Neural cell (in vitro differentiated cells): ENCODE measurements around the gene CHAC2. TPM values are rescaled to one million over a fixed set of nuclear protein-coding genes. Genes with fewer than 3 reads are reported as not detected.
"Not testable (repeated sequence)": the region's sequence is repeated elsewhere in the genome, so short reads cannot be mapped to it uniquely, and the experiment has no call there.

Experiments
- H2AFZ ChIP-seq: fragments of 200-600, 300-800 bp; sonication (generic), shearing (Covaris generic); 2 replicates; pipeline ENCODE4 v1.6.0; 2014; ENCODE audit warnings: low read depth, mild to moderate bottlenecking, antibody characterized with exemption, low read length, moderate library complexity
- H3F3A ChIP-seq: fragments of 200-600 bp; shearing (Covaris generic); 2 replicates; pipeline ENCODE4 v1.6.1; 2016; ENCODE audit warnings: mild to moderate bottlenecking, moderate library complexity, mixed read lengths, antibody characterized with exemption, low read length; ENCODE audit not compliant: insufficient read depth, poor library complexity, severe bottlenecking
- H3K27ac ChIP-seq: fragments of 200-600, 300-800 bp; sonication (generic), shearing (Covaris generic); 2 replicates; pipeline ENCODE4 v1.5.1; 2014; ENCODE audit warnings: mild to moderate bottlenecking, low read length, moderate library complexity
- H3K27me3 ChIP-seq: fragments of 300-800, 200-600 bp; sonication (generic), shearing (Covaris generic); 2 replicates; pipeline ENCODE4 v1.6.0; 2014; ENCODE audit warnings: mild to moderate bottlenecking, low read depth, low read length, moderate library complexity; ENCODE audit not compliant: insufficient read depth
- H3K36me3 ChIP-seq: fragments of 300-800, 200-600 bp; sonication (generic), shearing (Covaris generic); 2 replicates; pipeline ENCODE4 v1.5.1; 2014; ENCODE audit warnings: mild to moderate bottlenecking, antibody characterized with exemption, low read length, moderate library complexity; ENCODE audit not compliant: insufficient read depth
- H3K4me2 ChIP-seq: fragments of 300-800, 200-600 bp; sonication (generic), shearing (Covaris generic); 2 replicates; pipeline ENCODE4 v1.6.0; 2014; ENCODE audit warnings: mild to moderate bottlenecking, low read length
- H3K4me3 ChIP-seq: fragments of 300-800, 200-600 bp; sonication (generic), shearing (Covaris generic); 2 replicates; pipeline ENCODE4 v1.5.1; 2014; ENCODE audit warnings: mild to moderate bottlenecking, low read length, moderate library complexity
- H3K79me2 ChIP-seq: fragments of 200-600 bp; shearing (Covaris generic); replicated peaks from 2 replicates; pipeline ENCODE4 v1.6.0; 2014; ENCODE audit warnings: mild to moderate bottlenecking, low read length, moderate library complexity; ENCODE audit not compliant: insufficient read depth
- H3K9ac ChIP-seq: fragments of 300-800, 200-600 bp; sonication (generic), shearing (Covaris generic); 2 replicates; pipeline ENCODE4 v1.6.1; 2016; ENCODE audit warnings: mild to moderate bottlenecking, low read length, mixed read lengths
- H3K9me2 ChIP-seq: fragments of 200-600 bp; shearing (Covaris generic); 2 replicates; pipeline ENCODE4 v1.6.1; 2016; ENCODE audit warnings: mild to moderate bottlenecking, low read length, mixed read lengths; ENCODE audit not compliant: insufficient read depth
- H3K9me3 ChIP-seq: fragments of 200-600, 300-800 bp; sonication (generic), shearing (Covaris generic); 2 replicates; pipeline ENCODE4 v1.6.1; 2016; ENCODE audit warnings: mild to moderate bottlenecking, mixed run types, low read length, moderate library complexity, mixed read lengths
- H4K20me1 ChIP-seq: fragments of 200-600 bp; shearing (Covaris generic); 2 replicates; pipeline ENCODE4 v1.6.1; 2016; ENCODE audit warnings: mild to moderate bottlenecking, mixed run types; ENCODE audit not compliant: insufficient read depth
- EP300 ChIP-seq: fragments of 450-650 bp; conservative IDR thresholded peaks from 2 replicates; pipeline ENCODE4 v1.6.1; 2014; ENCODE audit warnings: antibody characterized with exemption, mild to moderate bottlenecking, moderate library complexity; ENCODE audit not compliant: poor library complexity, severe bottlenecking
- EZH2 ChIP-seq: fragments of 200-600, 300-800 bp; shearing (Covaris generic), sonication (generic); IDR thresholded peaks from 2 replicates; pipeline ENCODE4 v1.6.1; 2014; ENCODE audit warnings: antibody characterized with exemption, low read length, borderline replicate concordance, mild to moderate bottlenecking; ENCODE audit not compliant: insufficient read depth, poor library complexity, severe bottlenecking
- MXI1 ChIP-seq: fragments of 450-650 bp; conservative IDR thresholded peaks from 2 replicates; pipeline ENCODE4 v1.6.1; 2014; ENCODE audit warnings: antibody characterized with exemption, mild to moderate bottlenecking; ENCODE audit not compliant: poor library complexity, severe bottlenecking
- POLR2AphosphoS5 ChIP-seq: IDR thresholded peaks from 2 replicates; pipeline ENCODE4 v1.6.1; 2012
- RAD21 ChIP-seq: fragments of 450-650 bp; conservative IDR thresholded peaks from 2 replicates; pipeline ENCODE4 v1.6.1; 2014; ENCODE audit warnings: antibody characterized with exemption, mild to moderate bottlenecking, moderate library complexity
- REST ChIP-seq: IDR thresholded peaks from 2 replicates; pipeline ENCODE4 v1.6.1; 2012; ENCODE audit warnings: borderline replicate concordance
- SMC3 ChIP-seq: fragments of 450-650 bp; conservative IDR thresholded peaks from 2 replicates; pipeline ENCODE4 v1.6.1; 2014; ENCODE audit warnings: antibody characterized with exemption, mild to moderate bottlenecking, moderate library complexity; ENCODE audit not compliant: poor library complexity
- TAF1 ChIP-seq: IDR thresholded peaks from 2 replicates; pipeline ENCODE4 v1.6.1; 2012; ENCODE audit warnings: low read depth
- polyA plus RNA-seq: library from polyadenylated mRNA; depleted of rRNA; stranded (reverse); fragments of >200 nt; gene quantifications from 2 replicates; pipeline ENCODE4 v1.2.3, GENCODE V29; 2014
- TF ChIP-seq, protein P1 (sequence below): fragments of 450-650 bp; IDR thresholded peaks from 2 replicates; pipeline ENCODE4 v1.5.1; 2014; ENCODE audit warnings: antibody characterized with exemption, mild to moderate bottlenecking, moderate library complexity; ENCODE audit not compliant: poor library complexity, severe bottlenecking

The CHAC2 gene
- polyA plus RNA-seq, 1 donor from 2014 or later: 7.7 TPM

DNA sequence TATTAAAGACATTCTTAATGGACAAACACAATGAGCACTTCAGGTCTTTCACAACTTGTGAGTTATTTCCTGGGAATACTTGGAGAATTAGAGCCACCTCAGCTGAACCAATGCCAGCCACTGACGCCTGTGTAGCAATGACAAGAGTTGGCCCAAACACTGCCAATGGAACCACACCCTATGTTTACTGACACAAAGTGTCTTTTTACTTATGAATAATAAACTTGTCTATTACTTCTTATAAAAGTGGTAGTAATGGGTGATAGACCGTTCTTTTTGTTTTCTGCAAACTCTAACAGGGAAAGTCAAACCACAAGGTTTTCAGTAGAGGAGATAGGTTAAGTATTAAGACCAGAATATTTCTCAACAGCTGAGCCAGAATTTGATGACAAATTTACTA lies 12.5 kb upstream of the CHAC2 start:
- Histone ChIP-seq H3K9ac (no peak overlapping the region), H3K27ac (no peak overlapping the region), H3K4me2 (no peak overlapping the region), H3K36me3 (peaks cover 5% of the 10 kb centered on the region), H3K79me2 (no peaks in the 10 kb centered on the region), H3F3A (no peaks in the 10 kb centered on the region), H3K9me3 (no peaks in the 10 kb centered on the region), H4K20me1 (no peaks in the 10 kb centered on the region), H2AFZ (no peak overlapping the region), H3K4me3 (no peak overlapping the region), H3K9me2 (no peaks in the 10 kb centered on the region), H3K27me3 (no peaks in the 10 kb centered on the region)
- no peak for TF ChIP-seq EZH2
- TF ChIP-seq, protein P1, sequence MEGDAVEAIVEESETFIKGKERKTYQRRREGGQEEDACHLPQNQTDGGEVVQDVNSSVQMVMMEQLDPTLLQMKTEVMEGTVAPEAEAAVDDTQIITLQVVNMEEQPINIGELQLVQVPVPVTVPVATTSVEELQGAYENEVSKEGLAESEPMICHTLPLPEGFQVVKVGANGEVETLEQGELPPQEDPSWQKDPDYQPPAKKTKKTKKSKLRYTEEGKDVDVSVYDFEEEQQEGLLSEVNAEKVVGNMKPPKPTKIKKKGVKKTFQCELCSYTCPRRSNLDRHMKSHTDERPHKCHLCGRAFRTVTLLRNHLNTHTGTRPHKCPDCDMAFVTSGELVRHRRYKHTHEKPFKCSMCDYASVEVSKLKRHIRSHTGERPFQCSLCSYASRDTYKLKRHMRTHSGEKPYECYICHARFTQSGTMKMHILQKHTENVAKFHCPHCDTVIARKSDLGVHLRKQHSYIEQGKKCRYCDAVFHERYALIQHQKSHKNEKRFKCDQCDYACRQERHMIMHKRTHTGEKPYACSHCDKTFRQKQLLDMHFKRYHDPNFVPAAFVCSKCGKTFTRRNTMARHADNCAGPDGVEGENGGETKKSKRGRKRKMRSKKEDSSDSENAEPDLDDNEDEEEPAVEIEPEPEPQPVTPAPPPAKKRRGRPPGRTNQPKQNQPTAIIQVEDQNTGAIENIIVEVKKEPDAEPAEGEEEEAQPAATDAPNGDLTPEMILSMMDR: no peak
- TF ChIP-seq RAD21: no peak
- no peak for TF ChIP-seq MXI1
- no peak for TF ChIP-seq SMC3
- TF ChIP-seq REST: no peak
- no peak for TF ChIP-seq EP300
- no peak for TF ChIP-seq POLR2AphosphoS5
- TF ChIP-seq TAF1: no peak

GRCh38 chr2:53756644-53757043 lies 11.0 kb upstream of the CHAC2 start:
- Histone ChIP-seq H3K9me3 (no peaks in the 10 kb centered on the region), H3F3A (no peaks in the 10 kb centered on the region), H3K9ac (no peak overlapping the region), H3K27me3 (no peaks in the 10 kb centered on the region), H4K20me1 (no peaks in the 10 kb centered on the region), H3K4me2 (no peak overlapping the region), H3K4me3 (no peak overlapping the region), H2AFZ (no peak overlapping the region), H3K27ac (no peak overlapping the region), H3K79me2 (no peaks in the 10 kb centered on the region), H3K9me2 (no peaks in the 10 kb centered on the region), H3K36me3 (peaks cover 5% of the 10 kb centered on the region)
- TF ChIP-seq SMC3 (no peak), RAD21 (no peak), EZH2 (no peak)
- TF ChIP-seq, protein P1: no peak

DNA sequence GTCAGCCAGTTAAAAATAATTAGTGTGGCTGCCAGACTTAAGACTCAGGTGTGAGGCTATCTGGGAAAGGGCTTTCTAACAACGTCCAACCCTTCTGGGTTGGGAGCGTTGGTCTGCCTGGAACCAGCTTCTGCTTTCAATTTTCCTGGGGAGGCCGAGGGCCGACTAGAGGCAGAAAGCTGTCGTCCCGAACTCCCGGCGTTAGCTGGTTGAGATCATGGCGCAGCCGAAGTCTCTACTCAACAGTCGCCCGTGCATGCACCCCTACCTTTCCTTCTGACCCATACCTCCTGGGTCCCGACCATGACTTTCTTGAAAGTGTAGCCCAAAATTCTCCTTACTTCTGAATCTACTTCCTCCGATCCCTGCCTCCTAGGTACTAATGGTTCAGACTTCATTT lies 10.4 kb upstream of the CHAC2 start:
- not testable (repeated sequence) for H3K79me2 ChIP-seq, H3F3A ChIP-seq, H3K9me3 ChIP-seq, H3K27me3 ChIP-seq, H3K36me3 ChIP-seq, H3K4me3 ChIP-seq, H2AFZ ChIP-seq, H4K20me1 ChIP-seq, H3K27ac ChIP-seq, H3K9me2 ChIP-seq, H3K9ac ChIP-seq, H3K4me2 ChIP-seq
